IPS DF 6.9 (cell line): ENCODE measurements around the gene UFD1.
"Not testable (repeated sequence)": the region's sequence is repeated elsewhere in the genome, so short reads cannot be mapped to it uniquely, and the experiment has no call there.

ENCODE experiments used
- DNase-seq: peaks from one replicate; pipeline ENCODE4 v3.0.0-alpha.2; 2013; ENCODE audit warnings: low read depth, low spot score
- H3K27ac ChIP-seq: one replicate; pipeline ENCODE4 v1.5.1; 2013; ENCODE audit warnings: low read length, control low read depth
- H3K27me3 ChIP-seq: 2 replicates; pipeline ENCODE4 v1.6.1; 2013; ENCODE audit warnings: mild to moderate bottlenecking, low read length; ENCODE audit not compliant: control insufficient read depth, insufficient read depth
- H3K36me3 ChIP-seq: 2 replicates; pipeline ENCODE4 v1.6.1; 2013; ENCODE audit warnings: low read length; ENCODE audit not compliant: control insufficient read depth, insufficient read depth
- H3K4me1 ChIP-seq: 2 replicates; pipeline ENCODE4 v1.6.1; 2013; ENCODE audit warnings: low read length; ENCODE audit not compliant: control insufficient read depth, insufficient read depth
- H3K4me3 ChIP-seq: 2 replicates; pipeline ENCODE4 v1.5.1; 2013; ENCODE audit warnings: mild to moderate bottlenecking, low read length
- H3K9me3 ChIP-seq: 2 replicates; pipeline ENCODE4 v1.6.1; 2013; ENCODE audit warnings: low read length, inconsistent platforms; ENCODE audit not compliant: control insufficient read depth, insufficient read depth
- WGBS: extraction: QIAGEN DNeasy Blood & Tissue Kit; methylation state at CpG from one replicate; pipeline ENCODE4 v1.1.7; 2013; ENCODE audit warnings: mixed read lengths, missing lambda C conversion rate; ENCODE audit not compliant: insufficient read length, insufficient coverage; 5-methylcytosine and 5-hydroxymethylcytosine counted together

UFD1 gene

GRCh38 chr22:19448076-19448607, 30.9 kb downstream of the UFD1 start:
- DNase-seq: no peak
- Histone ChIP-seq H3K27me3 (no peaks in the 10 kb centered on the region), H3K27ac (no peak overlapping the region), H3K9me3 (no peaks in the 10 kb centered on the region), H3K4me3 (peak overlapping the region; percentile 42; the same call in 1 of the 2 replicates), H3K36me3 (peaks cover 8% of the 10 kb centered on the region; the same call in 1 of the 2 replicates), H3K4me1 (no peaks in the 10 kb centered on the region)
- no CpG with 5 or more reads among the region's 14 CpGs for WGBS

- WGBS: no CpG with 5 or more reads among the region's 92 CpGs
- no peaks in the 10 kb centered on the region for H3K27me3 ChIP-seq
- H3K4me3 ChIP-seq: peak within 1 kb of the TSS; percentile 82
- H3K9me3 ChIP-seq: no peaks in the 10 kb centered on the region
- H3K4me1 ChIP-seq: no peaks in the 10 kb centered on the region
- peaks cover 8% of the 10 kb centered on the region; the same call in 1 of the 2 replicates for H3K36me3 ChIP-seq
- DNase-seq: peak; percentile 82
- H3K27ac ChIP-seq: no peak within 1 kb of the TSS
Observed at GRCh38 chr22:19447330-19448075, 31.5 kb downstream of the UFD1 start, which contains the start of gene C22orf39. Gene C22orf39 (minus strand): TSS chr22:19447711. CDS start chr22:19447688, 23 bp downstream.

- no peak for DNase-seq
- Histone ChIP-seq H3K36me3 (peaks cover 8% of the 10 kb centered on the region; the same call in 1 of the 2 replicates), H3K27me3 (no peaks in the 10 kb centered on the region), H3K4me1 (no peaks in the 10 kb centered on the region), H3K27ac (no peak overlapping the region), H3K4me3 (peak overlapping the region; percentile 82), H3K9me3 (no peaks in the 10 kb centered on the region)
- no CpG with 5 or more reads among the region's 22 CpGs for WGBS
Observed at GRCh38 chr22:19446603-19447329, 32.2 kb downstream of the UFD1 start.

GRCh38 chr22:19445279-19445982, 33.6 kb downstream of the UFD1 start:
- not testable (repeated sequence) for H3K9me3 ChIP-seq, H3K27me3 ChIP-seq, H3K36me3 ChIP-seq, DNase-seq, H3K4me3 ChIP-seq, H3K4me1 ChIP-seq, H3K27ac ChIP-seq
- WGBS: no CpG with 5 or more reads among the region's 9 CpGs

- WGBS: no CpG with 5 or more reads among the region's 7 CpGs
- no peak for DNase-seq
- Histone ChIP-seq H3K4me1 (no peaks in the 10 kb centered on the region), H3K27ac (no peak overlapping the region), H3K36me3 (peaks cover 8% of the 10 kb centered on the region; the same call in 1 of the 2 replicates), H3K9me3 (no peaks in the 10 kb centered on the region), H3K4me3 (no peak overlapping the region), H3K27me3 (no peaks in the 10 kb centered on the region)
Observed at GRCh38 chr22:19443544-19444211, 35.3 kb downstream of the UFD1 start.

- Histone ChIP-seq H3K4me1 (no peaks in the 10 kb centered on the region), H3K9me3 (no peaks in the 10 kb centered on the region), H3K36me3 (peaks cover 8% of the 10 kb centered on the region; the same call in 1 of the 2 replicates), H3K27ac (no peak overlapping the region), H3K4me3 (no peak overlapping the region), H3K27me3 (no peaks in the 10 kb centered on the region)
- DNase-seq: no peak
- WGBS: no CpG with 5 or more reads among the region's 2 CpGs
Observed at GRCh38 chr22:19442166-19442565, 36.8 kb downstream of the UFD1 start.

GRCh38 chr22:19440411-19441195, 38.4 kb downstream of the UFD1 start:
- Histone ChIP-seq H3K4me3 (no peak overlapping the region), H3K27me3 (no peaks in the 10 kb centered on the region), H3K27ac (no peak overlapping the region), H3K36me3 (peaks cover 9% of the 10 kb centered on the region; the same call in 1 of the 2 replicates), H3K9me3 (no peaks in the 10 kb centered on the region), H3K4me1 (no peaks in the 10 kb centered on the region)
- DNase-seq: no peak
- WGBS: no CpG with 5 or more reads among the region's 8 CpGs

GRCh38 chr22:19438298-19438697, 40.7 kb downstream of the UFD1 start:
- H3K9me3 ChIP-seq: no peaks in the 10 kb centered on the region
- DNase-seq: no peak
- no peaks in the 10 kb centered on the region for H3K4me1 ChIP-seq
- H3K27me3 ChIP-seq: no peaks in the 10 kb centered on the region
- no peak overlapping the region for H3K4me3 ChIP-seq
- H3K36me3 ChIP-seq: peaks cover 2% of the 10 kb centered on the region; the same call in 1 of the 2 replicates
- H3K27ac ChIP-seq: no peak overlapping the region
- no CpG with 5 or more reads among the region's 7 CpGs for WGBS

- H3K27me3 ChIP-seq, H3K4me3 ChIP-seq, H3K36me3 ChIP-seq, H3K4me1 ChIP-seq, H3K9me3 ChIP-seq, H3K27ac ChIP-seq, DNase-seq: not testable (repeated sequence)
- WGBS: no CpG with 5 or more reads among the region's 9 CpGs
Observed at GRCh38 chr22:19436444-19437161, 42.4 kb downstream of the UFD1 start.
